Thymus (tissue), 11 donors: ENCODE results near the gene IMP3. TPM values are rescaled to one million over a fixed set of nuclear protein-coding genes. Genes with fewer than 3 reads are reported as not detected.

Experiments used
- DNase-seq, 9 donors: peaks; one replicate each; pipeline ENCODE4 v3.0.0-alpha.2; 2013; ENCODE audit warnings: low spot score in 9 of 9, low read depth in 6 of 9, missing footprints in 1 of 9
- H3K27ac ChIP-seq, 2 donors: one replicate each; pipeline ENCODE4 v1.5.1; 2013; ENCODE audit warnings: control low read depth in 1 of 2, low read depth in 1 of 2, low read length in 1 of 2, mild to moderate bottlenecking in 1 of 2, moderate library complexity in 1 of 2
- H3K27me3 ChIP-seq, 2 donors: one replicate each; pipeline ENCODE4 v1.5.1; 2013; ENCODE audit warnings: low read length in 1 of 2; ENCODE audit not compliant: control insufficient read depth in 2 of 2, insufficient read depth in 1 of 2
- H3K36me3 ChIP-seq, 2 donors: one replicate each; pipeline ENCODE4 v1.5.1; 2013; ENCODE audit warnings: low read length in 1 of 2, mild to moderate bottlenecking in 1 of 2, moderate library complexity in 1 of 2; ENCODE audit not compliant: control insufficient read depth in 2 of 2, insufficient read depth in 2 of 2
- H3K4me1 ChIP-seq, 2 donors: one replicate each; pipeline ENCODE4 v1.5.1; 2013; ENCODE audit warnings: low read length in 2 of 2; ENCODE audit not compliant: control insufficient read depth in 2 of 2, insufficient read depth in 2 of 2
- H3K4me3 ChIP-seq, 2 donors: one replicate each; pipeline ENCODE4 v1.5.1; 2013; ENCODE audit warnings: low read length in 2 of 2, control low read depth in 1 of 2, mild to moderate bottlenecking in 1 of 2
- H3K9me3 ChIP-seq, 2 donors: one replicate each; pipeline ENCODE4 v1.5.1; 2013; ENCODE audit warnings: low read length in 1 of 2, mild to moderate bottlenecking in 1 of 2; ENCODE audit not compliant: control insufficient read depth in 2 of 2, insufficient read depth in 1 of 2
- WGBS: extraction: QIAGEN DNeasy Blood & Tissue Kit; methylation state at CpG from one replicate; pipeline ENCODE4 v1.1.7; 2013; 5-methylcytosine and 5-hydroxymethylcytosine counted together
- polyA plus RNA-seq: library from polyadenylated mRNA; stranded (reverse); fragments of 200-250 nt; gene quantifications from one replicate; pipeline ENCODE4 v1.2.3, GENCODE V29; 2013
- total RNA-seq: library from RNA; stranded (reverse); fragments of 120-200 nt; gene quantifications from one replicate; pipeline ENCODE4 v1.2.4, GENCODE V29; 2013
- donor health status: healthy.

IMP3 gene
- total and polyA plus RNA-seq, 2 donors = 81.5 to 97.3 TPM

- peaks cover 0 to 6% of the 10 kb centered on the region in 2 donors for H3K27me3 ChIP-seq
- H3K4me3 ChIP-seq = no peak overlapping the region
- H3K4me1 ChIP-seq = peaks cover 0 to 18% of the 10 kb centered on the region in 2 donors
- no peaks in the 10 kb centered on the region for H3K36me3 ChIP-seq
- peaks cover 0 to 2% of the 10 kb centered on the region in 2 donors for H3K9me3 ChIP-seq
- no peak for DNase-seq
- WGBS = 88% methylated on average over 4 of the region's 4 CpGs
- no peak overlapping the region for H3K27ac ChIP-seq
Measured at GRCh38 chr15:75654201-75654907, 14.3 kb upstream of the IMP3 start.

GRCh38 chr15:75653347-75653913 lies 13.4 kb upstream of the IMP3 start:
- Histone ChIP-seq H3K4me3 (no peak overlapping the region), H3K27me3 (peaks cover 4 to 16% of the 10 kb centered on the region in 2 donors), H3K4me1 (peaks cover 0 to 18% of the 10 kb centered on the region in 2 donors), H3K9me3 (peaks cover 0 to 7% of the 10 kb centered on the region in 2 donors), H3K27ac (no peak overlapping the region), H3K36me3 (no peaks in the 10 kb centered on the region)
- 96% methylated on average over 16 of the region's 16 CpGs for WGBS
- DNase-seq = no peak

- Histone ChIP-seq H3K4me1 (peaks cover 0 to 22% of the 10 kb centered on the region in 2 donors), H3K4me3 (no peak overlapping the region), H3K27ac (no peak overlapping the region), H3K9me3 (peaks cover 0 to 7% of the 10 kb centered on the region in 2 donors), H3K27me3 (peaks cover 14 to 30% of the 10 kb centered on the region in 2 donors), H3K36me3 (no peaks in the 10 kb centered on the region)
- DNase-seq = no peak
- WGBS = 74% methylated on average over 2 of the region's 2 CpGs
Measured at GRCh38 chr15:75651810-75652543, 12.0 kb upstream of the IMP3 start.

- no peak for DNase-seq
- Histone ChIP-seq H3K27me3 (peaks cover 17 to 38% of the 10 kb centered on the region in 2 donors), H3K36me3 (no peaks in the 10 kb centered on the region), H3K27ac (no peak overlapping the region), H3K4me3 (no peak overlapping the region), H3K4me1 (peaks cover 0 to 25% of the 10 kb centered on the region in 2 donors), H3K9me3 (peaks cover 0 to 7% of the 10 kb centered on the region in 2 donors)
- 88% methylated on average over 9 of the region's 9 CpGs for WGBS
Measured at GRCh38 chr15:75650908-75651809, 11.1 kb upstream of the IMP3 start.

- H3K36me3 ChIP-seq = no peaks in the 10 kb centered on the region
- WGBS = 97% methylated on average over 18 of the region's 18 CpGs
- H3K27me3 ChIP-seq = peaks cover 20 to 45% of the 10 kb centered on the region in 2 donors
- H3K9me3 ChIP-seq = peaks cover 0 to 7% of the 10 kb centered on the region in 2 donors
- H3K4me1 ChIP-seq = peaks cover 0 to 25% of the 10 kb centered on the region in 2 donors
- DNase-seq = no peak
- H3K27ac ChIP-seq = no peak overlapping the region
- H3K4me3 ChIP-seq = no peak overlapping the region
Measured at GRCh38 chr15:75649848-75650247, 9.8 kb upstream of the IMP3 start.

- no peak for DNase-seq
- 97% methylated on average over 19 of the region's 19 CpGs for WGBS
- H3K27me3 ChIP-seq = peaks cover 20 to 49% of the 10 kb centered on the region in 2 donors
- H3K4me1 ChIP-seq = peaks cover 0 to 25% of the 10 kb centered on the region in 2 donors
- no peak overlapping the region for H3K4me3 ChIP-seq
- peaks cover 0 to 7% of the 10 kb centered on the region in 2 donors for H3K9me3 ChIP-seq
- peak overlapping the region in 1 of 2 donors; percentile 25 for H3K27ac ChIP-seq
- no peaks in the 10 kb centered on the region for H3K36me3 ChIP-seq
Measured at GRCh38 chr15:75649045-75649761, 9.2 kb upstream of the IMP3 start.

GRCh38 chr15:75648156-75649000 lies 8.4 kb upstream of the IMP3 start:
- H3K4me3 ChIP-seq = peak overlapping the region; percentile 52 to 63
- 25% methylated on average over 34 of the region's 34 CpGs for WGBS
- H3K36me3 ChIP-seq = no peaks in the 10 kb centered on the region
- DNase-seq = no peak
- H3K27me3 ChIP-seq = peaks cover 20 to 49% of the 10 kb centered on the region in 2 donors
- peaks cover 0 to 25% of the 10 kb centered on the region in 2 donors for H3K4me1 ChIP-seq
- peak overlapping the region in 1 of 2 donors; percentile 80 for H3K27ac ChIP-seq
- H3K9me3 ChIP-seq = peaks cover 0 to 7% of the 10 kb centered on the region in 2 donors
